ENCODE results near the gene LRRC3.

Gene LRRC3

GRCh38 chr21:44425307-44425894 lies 29.9 kb upstream of the LRRC3 start:
- H3K27me3 ChIP-seq (ENCODE audit: control insufficient read depth in 1 of 2, insufficient read depth in 2 of 2, low read length in 2 of 2): peaks cover 0 to 2% of the 10 kb centered on the region in 2 donors
- H3K9ac ChIP-seq (ENCODE audit: low read length in 2 of 2): no peak overlapping the region
- H3K27ac ChIP-seq (ENCODE audit: low read length): no peak overlapping the region
- no peak overlapping the region for H3K4me3 ChIP-seq (ENCODE audit: low read length in 2 of 2)
- H3K36me3 ChIP-seq (ENCODE audit: control insufficient read depth in 2 of 2, insufficient read depth in 2 of 2, low read length in 2 of 2): no peaks in the 10 kb centered on the region
- H3K4me1 ChIP-seq (ENCODE audit: control insufficient read depth, insufficient read depth, low read length): no peaks in the 10 kb centered on the region
- no peaks in the 10 kb centered on the region for H3K9me3 ChIP-seq (ENCODE audit: control insufficient read depth in 2 of 2, low read length in 2 of 2)

DNA sequence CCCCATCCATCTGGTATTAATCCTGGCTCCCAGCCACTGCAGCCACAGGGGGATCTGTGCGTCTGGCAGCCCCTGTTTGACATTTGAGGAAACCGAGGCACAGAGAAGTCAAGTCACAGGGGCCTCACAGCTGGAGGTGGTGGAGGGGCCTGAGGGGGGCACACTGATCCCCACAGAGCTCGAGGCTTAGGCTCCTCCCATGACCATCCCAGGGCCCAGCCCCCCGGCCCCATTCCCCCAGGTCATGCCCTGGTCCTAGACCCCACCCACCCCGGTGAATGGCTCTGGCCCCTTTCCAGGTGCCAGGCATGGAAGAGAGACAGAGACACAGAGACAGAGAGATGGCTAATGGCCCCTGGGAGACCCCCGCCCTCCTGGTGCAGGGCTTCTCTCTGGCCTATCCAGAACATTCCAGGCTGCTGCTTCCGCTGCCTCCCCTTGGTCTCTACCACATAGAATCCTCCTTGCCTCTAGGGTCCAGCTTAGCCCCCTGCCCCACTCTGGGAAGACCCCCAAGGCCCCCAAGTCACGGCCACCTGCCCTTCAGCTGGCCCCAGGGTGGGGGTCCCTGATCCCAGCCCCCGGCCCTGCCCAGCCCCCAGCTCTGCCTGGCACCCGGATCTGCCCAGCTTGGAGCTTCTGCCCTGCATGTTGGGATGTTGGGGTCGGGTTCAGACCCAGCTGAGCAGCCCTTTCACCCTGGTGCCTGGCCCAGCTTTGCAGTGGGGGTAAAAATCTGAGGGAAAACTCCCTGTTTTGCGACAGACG lies 29.2 kb upstream of the LRRC3 start:
- H3K27me3 ChIP-seq (ENCODE audit: control insufficient read depth in 1 of 2, insufficient read depth in 2 of 2, low read length in 2 of 2): peaks cover 0 to 2% of the 10 kb centered on the region in 2 donors
- no peak overlapping the region for H3K27ac ChIP-seq (ENCODE audit: low read length)
- no peaks in the 10 kb centered on the region for H3K36me3 ChIP-seq (ENCODE audit: control insufficient read depth in 2 of 2, insufficient read depth in 2 of 2, low read length in 2 of 2)
- no peak overlapping the region for H3K4me3 ChIP-seq (ENCODE audit: low read length in 2 of 2)
- H3K4me1 ChIP-seq (ENCODE audit: control insufficient read depth, insufficient read depth, low read length): no peaks in the 10 kb centered on the region
- no peaks in the 10 kb centered on the region for H3K9me3 ChIP-seq (ENCODE audit: control insufficient read depth in 2 of 2, low read length in 2 of 2)
- no peak overlapping the region for H3K9ac ChIP-seq (ENCODE audit: low read length in 2 of 2)

GRCh38 chr21:44426663-44427191 lies 28.6 kb upstream of the LRRC3 start:
- no peaks in the 10 kb centered on the region for H3K4me1 ChIP-seq (ENCODE audit: control insufficient read depth, insufficient read depth, low read length)
- H3K9me3 ChIP-seq (ENCODE audit: control insufficient read depth in 2 of 2, low read length in 2 of 2): no peaks in the 10 kb centered on the region
- no peak overlapping the region for H3K27ac ChIP-seq (ENCODE audit: low read length)
- no peaks in the 10 kb centered on the region for H3K36me3 ChIP-seq (ENCODE audit: control insufficient read depth in 2 of 2, insufficient read depth in 2 of 2, low read length in 2 of 2)
- H3K4me3 ChIP-seq (ENCODE audit: low read length in 2 of 2): no peak overlapping the region
- H3K27me3 ChIP-seq (ENCODE audit: control insufficient read depth in 1 of 2, insufficient read depth in 2 of 2, low read length in 2 of 2): peaks cover 0 to 2% of the 10 kb centered on the region in 2 donors
- H3K9ac ChIP-seq (ENCODE audit: low read length in 2 of 2): no peak overlapping the region

GRCh38 chr21:44427241-44428120 lies 27.8 kb upstream of the LRRC3 start:
- H3K27me3 ChIP-seq (ENCODE audit: control insufficient read depth in 1 of 2, insufficient read depth in 2 of 2, low read length in 2 of 2): peaks cover 0 to 2% of the 10 kb centered on the region in 2 donors
- H3K4me3 ChIP-seq (ENCODE audit: low read length in 2 of 2): no peak overlapping the region
- no peak overlapping the region for H3K27ac ChIP-seq (ENCODE audit: low read length)
- no peaks in the 10 kb centered on the region for H3K4me1 ChIP-seq (ENCODE audit: control insufficient read depth, insufficient read depth, low read length)
- no peaks in the 10 kb centered on the region for H3K36me3 ChIP-seq (ENCODE audit: control insufficient read depth in 2 of 2, insufficient read depth in 2 of 2, low read length in 2 of 2)
- H3K9ac ChIP-seq (ENCODE audit: low read length in 2 of 2): no peak overlapping the region
- H3K9me3 ChIP-seq (ENCODE audit: control insufficient read depth in 2 of 2, low read length in 2 of 2): no peaks in the 10 kb centered on the region

GRCh38 chr21:44428281-44428960 lies 26.9 kb upstream of the LRRC3 start:
- no peak overlapping the region for H3K9ac ChIP-seq (ENCODE audit: low read length in 2 of 2)
- no peak overlapping the region for H3K4me3 ChIP-seq (ENCODE audit: low read length in 2 of 2)
- no peaks in the 10 kb centered on the region for H3K4me1 ChIP-seq (ENCODE audit: control insufficient read depth, insufficient read depth, low read length)
- H3K9me3 ChIP-seq (ENCODE audit: control insufficient read depth in 2 of 2, low read length in 2 of 2): no peaks in the 10 kb centered on the region
- no peak overlapping the region for H3K27ac ChIP-seq (ENCODE audit: low read length)
- peaks cover 0 to 2% of the 10 kb centered on the region in 2 donors for H3K27me3 ChIP-seq (ENCODE audit: control insufficient read depth in 1 of 2, insufficient read depth in 2 of 2, low read length in 2 of 2)
- no peaks in the 10 kb centered on the region for H3K36me3 ChIP-seq (ENCODE audit: control insufficient read depth in 2 of 2, insufficient read depth in 2 of 2, low read length in 2 of 2)

DNA sequence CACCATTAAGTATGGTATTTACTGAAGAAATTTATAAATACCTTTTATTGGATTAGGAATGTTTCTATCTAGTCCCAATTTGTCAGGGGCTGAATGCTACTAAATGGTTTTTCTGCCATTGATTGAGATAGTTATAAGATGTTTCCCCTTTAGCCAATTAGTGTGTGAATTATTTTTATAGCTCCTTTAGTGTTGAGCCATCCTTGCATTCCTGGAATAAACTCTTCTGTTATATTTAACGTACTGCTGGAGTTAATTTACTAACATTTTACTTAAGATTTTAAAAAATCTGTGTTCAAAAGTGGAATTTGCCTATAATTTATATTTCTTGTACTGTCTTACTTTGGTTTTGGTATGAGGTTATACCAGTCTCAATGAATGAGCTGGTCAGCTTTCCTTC lies 25.4 kb upstream of the LRRC3 start:
- H3K36me3 ChIP-seq (ENCODE audit: control insufficient read depth in 2 of 2, insufficient read depth in 2 of 2, low read length in 2 of 2): no peaks in the 10 kb centered on the region
- H3K27me3 ChIP-seq (ENCODE audit: control insufficient read depth in 1 of 2, insufficient read depth in 2 of 2, low read length in 2 of 2): peaks cover 0 to 2% of the 10 kb centered on the region in 2 donors
- no peak overlapping the region for H3K9ac ChIP-seq (ENCODE audit: low read length in 2 of 2)
- H3K4me1 ChIP-seq (ENCODE audit: control insufficient read depth, insufficient read depth, low read length): no peaks in the 10 kb centered on the region
- H3K9me3 ChIP-seq (ENCODE audit: control insufficient read depth in 2 of 2, low read length in 2 of 2): no peaks in the 10 kb centered on the region
- H3K4me3 ChIP-seq (ENCODE audit: low read length in 2 of 2): no peak overlapping the region
- no peak overlapping the region for H3K27ac ChIP-seq (ENCODE audit: low read length)

GRCh38 chr21:44431300-44431699 lies 24.0 kb upstream of the LRRC3 start:
- H3K9me3 ChIP-seq (ENCODE audit: control insufficient read depth in 2 of 2, low read length in 2 of 2): no peaks in the 10 kb centered on the region
- no peak overlapping the region for H3K4me3 ChIP-seq (ENCODE audit: low read length in 2 of 2)
- H3K27me3 ChIP-seq (ENCODE audit: control insufficient read depth in 1 of 2, insufficient read depth in 2 of 2, low read length in 2 of 2): no peaks in the 10 kb centered on the region
- H3K9ac ChIP-seq (ENCODE audit: low read length in 2 of 2): no peak overlapping the region
- no peak overlapping the region for H3K27ac ChIP-seq (ENCODE audit: low read length)
- peaks cover 4% of the 10 kb centered on the region for H3K4me1 ChIP-seq (ENCODE audit: control insufficient read depth, insufficient read depth, low read length)
- H3K36me3 ChIP-seq (ENCODE audit: control insufficient read depth in 2 of 2, insufficient read depth in 2 of 2, low read length in 2 of 2): no peaks in the 10 kb centered on the region

GRCh38 chr21:44432841-44433790 lies 22.2 kb upstream of the LRRC3 start:
- Histone ChIP-seq H3K9ac (ENCODE audit: low read length in 2 of 2) (no peak overlapping the region), H3K4me3 (ENCODE audit: low read length in 2 of 2) (no peak overlapping the region), H3K36me3 (ENCODE audit: control insufficient read depth in 2 of 2, insufficient read depth in 2 of 2, low read length in 2 of 2) (no peaks in the 10 kb centered on the region), H3K4me1 (ENCODE audit: control insufficient read depth, insufficient read depth, low read length) (peaks cover 19% of the 10 kb centered on the region), H3K27ac (ENCODE audit: low read length) (no peak overlapping the region), H3K27me3 (ENCODE audit: control insufficient read depth in 1 of 2, insufficient read depth in 2 of 2, low read length in 2 of 2) (no peaks in the 10 kb centered on the region), H3K9me3 (ENCODE audit: control insufficient read depth in 2 of 2, low read length in 2 of 2) (no peaks in the 10 kb centered on the region)

GRCh38 chr21:44433791-44434567 lies 21.3 kb upstream of the LRRC3 start:
- H3K9ac ChIP-seq (ENCODE audit: low read length in 2 of 2): no peak overlapping the region
- H3K4me1 ChIP-seq (ENCODE audit: control insufficient read depth, insufficient read depth, low read length): peaks cover 27% of the 10 kb centered on the region
- no peak overlapping the region for H3K27ac ChIP-seq (ENCODE audit: low read length)
- no peaks in the 10 kb centered on the region for H3K9me3 ChIP-seq (ENCODE audit: control insufficient read depth in 2 of 2, low read length in 2 of 2)
- no peak overlapping the region for H3K4me3 ChIP-seq (ENCODE audit: low read length in 2 of 2)
- H3K36me3 ChIP-seq (ENCODE audit: control insufficient read depth in 2 of 2, insufficient read depth in 2 of 2, low read length in 2 of 2): no peaks in the 10 kb centered on the region
- H3K27me3 ChIP-seq (ENCODE audit: control insufficient read depth in 1 of 2, insufficient read depth in 2 of 2, low read length in 2 of 2): no peaks in the 10 kb centered on the region
